Loucy (cell line): ENCODE results near the gene C2orf49.

Experiments used
- EZH2phosphoT487 ChIP-seq: fragments of 200-600 bp; IDR thresholded peaks from 2 replicates; pipeline ENCODE4 v1.6.1; 2018; ENCODE audit warnings: antibody characterized with exemption, mild to moderate bottlenecking, moderate library complexity, borderline replicate concordance
- TF ChIP-seq, protein P1 (sequence below): fragments of 200-600 bp; sonication (generic); conservative IDR thresholded peaks from 2 replicates; pipeline ENCODE4 v1.5.1; 2014; ENCODE audit warnings: mild to moderate bottlenecking, antibody characterized with exemption, low read length

DNA sequence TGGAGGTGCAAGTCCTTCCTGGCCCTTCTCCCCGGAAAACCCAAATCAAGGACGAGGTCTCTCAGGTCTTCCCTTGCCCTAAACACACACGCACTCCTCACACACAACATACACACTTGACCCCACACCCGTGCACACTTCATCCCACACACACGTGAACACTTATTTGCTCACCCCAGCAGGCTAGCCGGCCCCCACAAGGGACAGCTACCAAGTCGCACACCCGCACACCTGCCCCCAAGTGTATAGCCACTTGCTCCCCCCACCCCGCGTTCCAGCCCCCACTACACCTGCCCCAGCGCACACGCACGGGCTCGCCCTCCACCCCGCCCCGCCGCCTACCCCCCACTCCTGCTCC, 8.2 kb upstream of the C2orf49 start:
- TF ChIP-seq, protein P1, sequence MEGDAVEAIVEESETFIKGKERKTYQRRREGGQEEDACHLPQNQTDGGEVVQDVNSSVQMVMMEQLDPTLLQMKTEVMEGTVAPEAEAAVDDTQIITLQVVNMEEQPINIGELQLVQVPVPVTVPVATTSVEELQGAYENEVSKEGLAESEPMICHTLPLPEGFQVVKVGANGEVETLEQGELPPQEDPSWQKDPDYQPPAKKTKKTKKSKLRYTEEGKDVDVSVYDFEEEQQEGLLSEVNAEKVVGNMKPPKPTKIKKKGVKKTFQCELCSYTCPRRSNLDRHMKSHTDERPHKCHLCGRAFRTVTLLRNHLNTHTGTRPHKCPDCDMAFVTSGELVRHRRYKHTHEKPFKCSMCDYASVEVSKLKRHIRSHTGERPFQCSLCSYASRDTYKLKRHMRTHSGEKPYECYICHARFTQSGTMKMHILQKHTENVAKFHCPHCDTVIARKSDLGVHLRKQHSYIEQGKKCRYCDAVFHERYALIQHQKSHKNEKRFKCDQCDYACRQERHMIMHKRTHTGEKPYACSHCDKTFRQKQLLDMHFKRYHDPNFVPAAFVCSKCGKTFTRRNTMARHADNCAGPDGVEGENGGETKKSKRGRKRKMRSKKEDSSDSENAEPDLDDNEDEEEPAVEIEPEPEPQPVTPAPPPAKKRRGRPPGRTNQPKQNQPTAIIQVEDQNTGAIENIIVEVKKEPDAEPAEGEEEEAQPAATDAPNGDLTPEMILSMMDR: no peak
- TF ChIP-seq EZH2phosphoT487: no peak
